ENCODE data around the gene SCART1.
"Not testable (repeated sequence)": the region's sequence is repeated elsewhere in the genome, so short reads cannot be mapped to it uniquely, and the experiment has no call there.

The SCART1 gene

DNA sequence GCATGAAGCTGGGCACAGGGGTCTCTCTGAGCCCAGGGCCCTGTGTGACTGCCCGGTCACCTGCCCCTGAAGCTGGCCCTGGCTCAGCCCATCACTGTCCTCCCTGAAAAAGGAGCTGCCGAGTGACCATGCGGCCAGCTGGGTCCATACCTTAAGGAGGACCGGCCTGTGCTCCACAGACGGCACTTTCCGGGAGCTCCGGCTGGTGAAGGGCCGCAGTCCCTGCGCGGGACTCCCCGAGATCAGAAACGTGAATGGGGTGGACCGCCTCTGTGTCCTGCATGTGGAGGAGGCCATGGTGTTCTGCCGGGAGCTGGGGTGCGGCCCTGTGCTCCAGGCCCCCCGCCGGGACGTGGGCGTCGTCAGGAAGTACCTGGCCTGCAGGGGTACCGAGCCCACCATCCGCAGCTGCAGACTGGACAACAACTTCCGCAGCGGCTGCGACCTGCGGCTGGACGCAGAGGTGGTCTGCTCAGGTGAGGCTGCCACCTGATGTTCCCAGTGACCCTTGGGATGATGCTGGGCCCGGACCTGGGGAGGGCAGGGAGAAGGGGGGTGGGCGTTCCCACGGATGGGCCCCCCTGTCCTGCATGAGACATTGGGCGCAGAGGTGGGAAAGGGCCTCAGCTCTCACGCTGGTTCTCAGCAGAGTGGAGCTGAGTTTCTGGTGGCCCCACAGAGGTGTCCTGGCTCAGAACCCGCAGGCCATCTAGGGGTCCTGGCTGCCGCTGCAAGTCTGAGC is 3.5 kb downstream of the SCART1 start:
- no peak for DNase-seq

DNA sequence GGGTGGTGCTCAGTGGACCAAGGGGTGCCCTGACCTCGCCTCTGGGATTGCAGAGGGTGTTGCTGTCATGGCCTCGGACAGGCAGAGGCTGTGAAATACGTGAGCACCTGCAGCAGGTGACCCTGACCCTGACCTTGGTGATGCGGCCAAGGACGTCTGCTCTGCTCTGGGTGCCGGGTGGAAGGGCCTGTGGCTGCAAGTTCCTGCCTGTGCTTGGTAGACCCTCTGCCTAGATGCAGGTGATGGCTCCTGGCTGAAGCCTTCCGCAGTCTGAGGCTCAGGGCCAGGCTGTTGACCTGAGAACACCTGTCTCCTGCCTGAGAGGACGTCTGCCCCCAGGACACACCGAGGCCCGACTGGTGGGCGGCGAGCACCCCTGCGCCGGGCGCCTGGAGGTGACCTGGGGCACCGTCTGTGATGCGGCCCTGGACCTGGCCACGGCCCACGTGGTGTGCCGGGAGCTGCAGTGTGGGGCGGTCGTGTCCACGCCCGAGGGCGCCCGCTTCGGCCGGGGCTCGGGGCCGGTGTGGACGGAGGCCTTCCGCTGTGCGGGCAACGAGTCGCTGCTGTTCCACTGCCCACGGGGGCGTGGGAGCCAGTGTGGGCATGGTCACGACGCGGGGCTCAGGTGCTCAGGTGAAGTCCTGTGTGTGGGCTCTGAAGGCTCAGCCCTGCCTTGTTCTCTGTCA is 4.4 kb downstream of the SCART1 start:
- no peak for DNase-seq

DNA sequence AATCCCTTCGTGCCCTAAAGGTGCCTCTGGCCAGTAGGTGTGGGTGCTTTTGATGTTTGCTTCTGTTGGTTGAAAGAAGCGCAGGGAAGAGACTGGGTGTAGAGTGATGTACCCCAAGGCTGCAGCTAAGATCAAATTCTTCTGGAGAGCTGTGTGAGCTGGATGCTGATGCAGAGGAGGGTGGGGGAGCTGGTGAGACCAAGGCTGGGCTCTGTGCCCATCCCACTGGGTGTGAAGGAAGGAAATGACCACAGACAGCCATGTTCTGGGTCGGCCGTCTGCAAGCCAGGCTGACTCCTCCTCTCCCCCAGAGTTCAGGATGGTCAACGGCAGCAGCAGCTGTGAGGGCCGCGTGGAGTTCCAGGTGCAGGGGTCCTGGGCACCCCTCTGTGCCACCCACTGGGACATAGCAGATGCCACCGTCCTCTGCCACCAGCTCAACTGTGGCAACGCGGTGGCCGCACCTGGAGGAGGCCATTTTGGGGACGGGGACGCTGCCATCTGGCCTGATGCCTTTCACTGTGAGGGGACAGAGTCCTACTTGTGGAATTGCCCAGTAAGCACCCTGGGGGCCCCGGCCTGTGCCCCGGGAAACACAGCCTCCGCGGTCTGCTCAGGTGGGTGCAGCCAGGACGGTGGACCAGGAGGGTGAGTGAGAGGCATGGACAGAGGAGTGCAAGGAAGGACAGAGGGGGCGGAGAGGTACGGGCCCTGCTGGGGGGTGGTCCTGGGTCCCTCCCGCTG is 5.1 kb downstream of the SCART1 start:
- no peak for DNase-seq

- no peak for DNase-seq
Measured at GRCh38 chr10:133459454-133460207, 5.9 kb downstream of the SCART1 start.

DNA sequence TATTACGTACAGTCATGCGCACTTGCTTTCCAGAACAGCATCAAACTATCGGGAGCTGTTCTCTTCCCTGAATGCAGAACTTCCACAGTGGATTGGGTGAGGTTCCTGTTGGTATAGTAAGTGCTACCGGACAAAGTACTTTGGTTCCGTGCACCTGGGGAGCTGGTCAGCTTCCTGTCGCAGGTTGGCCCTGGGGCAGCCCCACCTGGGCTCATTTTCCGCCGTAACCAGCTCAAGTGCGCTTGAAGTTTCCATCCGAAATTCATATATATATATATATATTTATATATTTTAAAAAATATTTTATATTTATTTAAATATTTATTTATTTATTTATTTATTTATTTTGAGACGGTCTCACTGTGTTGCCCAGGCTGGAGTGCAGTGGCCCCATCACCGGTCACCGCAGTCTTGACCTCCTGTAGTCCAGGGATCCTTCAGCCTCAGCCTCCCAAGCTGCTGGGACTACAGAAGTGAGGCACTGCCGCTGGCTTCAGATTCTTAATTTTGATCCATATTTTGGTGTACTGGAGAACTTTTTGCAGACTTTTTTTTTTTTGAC is 6.5 kb downstream of the SCART1 start:
- DNase-seq: no peak

DNA sequence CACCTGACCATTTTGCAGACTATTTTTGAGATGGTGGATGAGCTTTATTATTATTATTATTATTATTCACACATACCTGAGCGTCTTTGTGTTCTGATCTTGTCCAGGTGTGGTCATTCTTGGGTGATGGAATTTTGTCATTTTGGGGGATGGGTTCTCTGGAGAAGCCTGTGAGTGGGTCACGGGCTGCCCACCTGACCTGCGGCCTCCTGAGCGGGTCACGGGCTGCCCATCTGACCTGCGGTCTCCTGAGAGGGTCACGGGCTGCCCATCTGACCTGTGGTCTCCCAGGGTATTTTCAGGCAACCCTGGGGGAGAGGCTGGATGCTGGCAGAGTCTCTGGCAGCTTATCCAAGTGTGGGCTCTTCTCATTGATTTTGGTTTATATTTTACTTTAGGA is 7.3 kb downstream of the SCART1 start:
- DNase-seq: no peak

- DNase-seq: no peak
Measured at GRCh38 chr10:133461841-133462240, 8.1 kb downstream of the SCART1 start.

- no peak for DNase-seq
Measured at GRCh38 chr10:133462512-133463305, 9.0 kb downstream of the SCART1 start.

- DNase-seq: no peak
Measured at GRCh38 chr10:133464582-133465031, 10.9 kb downstream of the SCART1 start.

GRCh38 chr10:133465191-133465949 is 11.6 kb downstream of the SCART1 start:
- no peak for DNase-seq

GRCh38 chr10:133465950-133466474 is 12.3 kb downstream of the SCART1 start:
- no peak for DNase-seq

- no peak for DNase-seq
Measured at GRCh38 chr10:133466683-133467275, 13.0 kb downstream of the SCART1 start.

GRCh38 chr10:133467286-133467911 is 13.7 kb downstream of the SCART1 start:
- DNase-seq: no peak

DNA sequence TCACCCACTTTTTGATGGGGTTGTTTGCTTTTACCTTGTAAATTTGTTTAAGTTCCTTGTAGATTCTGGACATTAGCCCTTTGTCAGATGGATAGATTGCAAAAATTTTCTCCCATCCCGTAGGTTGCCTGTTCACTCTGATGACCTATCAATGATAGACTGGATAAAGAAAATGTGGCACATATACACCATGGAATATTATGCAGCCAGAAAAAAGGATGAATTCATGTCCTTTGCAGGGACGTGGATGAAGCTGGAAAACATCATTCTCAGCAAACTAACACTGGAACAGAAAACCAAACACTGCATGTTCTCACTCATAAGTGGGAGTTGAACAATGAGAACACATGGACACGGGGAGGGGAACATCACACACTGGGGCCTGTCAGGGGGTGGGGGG is 15.5 kb downstream of the SCART1 start:
- not testable (repeated sequence) for DNase-seq

DNA sequence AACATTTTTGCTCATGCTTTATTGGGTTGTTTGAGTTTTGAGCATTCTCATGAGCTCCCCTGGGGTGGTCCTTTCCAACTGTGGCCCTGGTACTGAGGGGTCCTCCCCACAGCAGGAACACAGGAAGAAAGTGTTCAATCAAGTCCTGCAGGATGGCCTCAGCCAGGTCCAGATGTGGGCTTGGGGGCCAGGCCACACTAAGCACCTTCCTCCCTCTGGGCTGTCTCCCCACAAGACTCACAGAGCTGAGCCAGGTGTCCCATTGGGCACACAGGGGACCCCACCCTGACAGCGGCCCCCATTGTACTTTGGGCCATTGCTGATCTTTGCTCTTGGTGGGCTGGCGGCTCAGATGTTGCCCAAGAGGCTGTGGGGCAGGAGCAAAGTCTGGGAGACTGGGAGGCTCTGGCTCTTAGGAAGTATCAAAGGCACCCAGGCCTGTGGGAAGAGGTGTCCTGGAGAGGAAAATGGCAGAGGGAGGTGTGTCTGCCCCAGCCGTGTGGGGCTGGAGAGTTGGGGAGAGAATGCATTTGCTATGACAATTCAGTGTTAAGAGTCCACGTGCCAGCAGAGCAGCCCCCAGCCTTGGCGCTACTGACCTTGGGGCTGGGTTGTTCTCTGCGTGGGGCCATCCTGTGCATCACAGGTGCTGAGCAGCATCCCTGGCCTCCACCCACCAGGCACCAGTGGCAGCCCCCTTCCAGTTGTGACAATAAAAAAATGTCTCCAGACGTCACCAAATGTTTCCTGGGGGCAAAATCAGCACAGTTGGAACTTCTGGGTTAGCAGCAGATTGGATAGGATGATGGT is 17.8 kb downstream of the SCART1 start:
- DNase-seq: no peak

GRCh38 chr10:133473270-133473669 is 19.5 kb downstream of the SCART1 start:
- DNase-seq: no peak

GRCh38 chr10:133474027-133474426 is 20.3 kb downstream of the SCART1 start:
- DNase-seq: no peak

DNA sequence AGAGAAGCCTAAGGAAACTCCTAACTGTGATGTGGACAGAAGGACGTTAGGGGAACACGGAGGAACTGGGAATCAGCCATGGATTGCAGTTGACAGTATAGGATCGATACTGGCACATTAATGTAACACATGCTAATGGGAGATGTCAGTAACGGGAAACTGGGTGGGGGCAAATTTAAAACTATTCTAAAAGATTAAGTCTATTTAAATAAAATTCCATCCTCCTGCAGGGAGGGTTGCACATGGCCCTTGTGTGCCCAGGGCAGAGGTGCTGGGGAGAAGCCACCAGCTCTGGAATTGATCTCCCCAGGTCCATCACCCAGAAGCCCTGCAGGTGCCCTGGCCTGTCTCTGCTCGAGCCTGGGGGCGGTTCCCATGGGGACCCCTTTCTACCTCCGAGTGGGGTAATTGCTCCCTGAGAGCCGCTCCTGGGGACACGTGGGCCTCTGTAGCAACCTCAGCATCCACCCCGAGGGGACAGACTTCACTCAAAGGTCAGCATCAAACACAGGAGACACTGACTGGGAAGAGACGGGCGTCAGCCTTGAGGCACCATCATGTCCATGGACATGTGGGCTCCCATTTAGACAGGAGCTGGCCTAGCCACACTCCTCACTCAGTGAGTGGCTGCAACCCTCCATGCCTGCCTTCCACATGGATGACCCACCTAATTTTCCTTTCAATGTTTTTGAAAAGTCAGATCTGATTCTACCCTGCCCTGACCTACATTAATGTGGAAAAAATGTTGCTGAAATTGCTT is 21.1 kb downstream of the SCART1 start:
- DNase-seq: no peak
